Astrocyte (in vitro differentiated cells and primary cell): ENCODE results near the gene FKBP11. TPM values are rescaled to one million over a fixed set of nuclear protein-coding genes. Genes with fewer than 3 reads are reported as not detected.

Experiments
- DNase-seq: peaks from one replicate; pipeline ENCODE4 v3.0.0-alpha.2; 2010; ENCODE audit warnings: low read depth
- FAIRE-seq: peaks from 2 replicates; lab custom pipeline; 2011; peaks lifted over from hg19 to GRCh38; lab: Jason Lieb, UNC
- H2AFZ ChIP-seq: 2 replicates; pipeline ENCODE4 v1.6.0; 2012; ENCODE audit warnings: low read depth, low read length, inconsistent platforms
- H3K27ac ChIP-seq: 2 replicates; pipeline ENCODE4 v1.5.1; 2011; ENCODE audit warnings: low read depth, low read length, inconsistent platforms
- H3K27me3 ChIP-seq: 2 replicates; pipeline ENCODE4 v1.6.0; 2011; ENCODE audit warnings: low read length, inconsistent platforms; ENCODE audit not compliant: insufficient read depth
- H3K36me3 ChIP-seq: 2 replicates; pipeline ENCODE4 v1.5.1; 2011; ENCODE audit warnings: low read length, inconsistent platforms; ENCODE audit not compliant: insufficient read depth
- H3K4me1 ChIP-seq: 2 replicates; pipeline ENCODE4 v1.5.1; 2011; ENCODE audit warnings: low read length, inconsistent platforms; ENCODE audit not compliant: insufficient read depth
- H3K4me2 ChIP-seq: 2 replicates; pipeline ENCODE4 v1.6.0; 2012; ENCODE audit warnings: low read length, inconsistent platforms
- H3K4me3 ChIP-seq: 2 replicates; pipeline ENCODE4 v1.5.1; 2011; ENCODE audit warnings: low read depth, mild to moderate bottlenecking, low read length, inconsistent platforms; ENCODE audit not compliant: insufficient read depth
- H3K79me2 ChIP-seq: 2 replicates; pipeline ENCODE4 v1.6.0; 2012; ENCODE audit warnings: mild to moderate bottlenecking, low read length, inconsistent platforms; ENCODE audit not compliant: insufficient read depth
- H3K9ac ChIP-seq: 2 replicates; pipeline ENCODE4 v1.6.0; 2012; ENCODE audit warnings: mild to moderate bottlenecking, low read length, inconsistent platforms
- H3K9me3 ChIP-seq: 2 replicates; pipeline ENCODE4 v1.5.1; 2012; ENCODE audit warnings: low read depth, mild to moderate bottlenecking, low read length, inconsistent platforms; ENCODE audit not compliant: insufficient read depth
- H4K20me1 ChIP-seq: 2 replicates; pipeline ENCODE4 v1.6.0; 2012; ENCODE audit warnings: low read length, inconsistent platforms; ENCODE audit not compliant: insufficient read depth
- H3K27ac Mint-ChIP-seq: one replicate; pipeline ENCODE4 v1.8.0; 2021; ENCODE audit warnings: mild to moderate bottlenecking, mixed read lengths; ENCODE audit not compliant: unreplicated experiment
- H3K27me3 Mint-ChIP-seq: one replicate; pipeline ENCODE4 v1.8.0; 2021; ENCODE audit warnings: low read depth, mixed read lengths; ENCODE audit not compliant: unreplicated experiment
- H3K36me3 Mint-ChIP-seq: one replicate; pipeline ENCODE4 v1.8.0; 2021; ENCODE audit warnings: low read depth, mixed read lengths; ENCODE audit not compliant: unreplicated experiment
- H3K4me1 Mint-ChIP-seq: one replicate; pipeline ENCODE4 v1.8.0; 2021; ENCODE audit warnings: low read depth, mixed read lengths; ENCODE audit not compliant: unreplicated experiment
- H3K4me3 Mint-ChIP-seq: one replicate; pipeline ENCODE4 v1.8.0; 2021; ENCODE audit warnings: mild to moderate bottlenecking, moderate library complexity, mixed read lengths; ENCODE audit not compliant: unreplicated experiment
- H3K9me3 Mint-ChIP-seq: one replicate; pipeline ENCODE4 v1.8.0; 2021; ENCODE audit warnings: mild to moderate bottlenecking, mixed read lengths; ENCODE audit not compliant: unreplicated experiment
- CTCF ChIP-seq: IDR thresholded peaks from 2 replicates; pipeline ENCODE4 v1.5.1; 2011; ENCODE audit warnings: low read depth, mild to moderate bottlenecking, inconsistent platforms, low read length, moderate library complexity; ENCODE audit not compliant: insufficient read depth
- EZH2 ChIP-seq: IDR thresholded peaks from 2 replicates; pipeline ENCODE4 v1.6.1; 2012; ENCODE audit warnings: mild to moderate bottlenecking, low read length, inconsistent platforms; ENCODE audit not compliant: insufficient read depth
- total RNA-seq: library from RNA; stranded (reverse); gene quantifications from 2 replicates; pipeline ENCODE4 v1.2.1, GENCODE V29; 2021

FKBP11 gene
- total RNA-seq, 1 donor from 2014 or later: 51.2 TPM

- peaks cover 8% of the 10 kb centered on the region for H3K27me3 Mint-ChIP-seq
- Histone ChIP-seq H3K4me1 (peaks cover 23% of the 10 kb centered on the region), H3K27ac (no peak overlapping the region), H3K9me3 (no peaks in the 10 kb centered on the region), H2AFZ (peak overlapping the region; percentile 57), H3K4me3 (no peak overlapping the region), H3K4me2 (peak overlapping the region; percentile 1), H3K36me3 (no peaks in the 10 kb centered on the region), H3K79me2 (no peaks in the 10 kb centered on the region), H3K9ac (peak overlapping the region; percentile 67), H4K20me1 (no peaks in the 10 kb centered on the region), H3K27me3 (peaks cover 15% of the 10 kb centered on the region)
- peaks cover 2% of the 10 kb centered on the region for H3K9me3 Mint-ChIP-seq
- no peaks in the 10 kb centered on the region for H3K36me3 Mint-ChIP-seq
- no peak for DNase-seq
- peak overlapping the region; percentile 93 for H3K27ac Mint-ChIP-seq
- no peak for FAIRE-seq
- no peak for TF ChIP-seq EZH2
- TF ChIP-seq CTCF: no peak
- H3K4me1 Mint-ChIP-seq: peaks cover 25% of the 10 kb centered on the region
- H3K4me3 Mint-ChIP-seq: no peak overlapping the region
Observed at GRCh38 chr12:48883305-48884161, 41.8 kb downstream of the FKBP11 start.

DNA sequence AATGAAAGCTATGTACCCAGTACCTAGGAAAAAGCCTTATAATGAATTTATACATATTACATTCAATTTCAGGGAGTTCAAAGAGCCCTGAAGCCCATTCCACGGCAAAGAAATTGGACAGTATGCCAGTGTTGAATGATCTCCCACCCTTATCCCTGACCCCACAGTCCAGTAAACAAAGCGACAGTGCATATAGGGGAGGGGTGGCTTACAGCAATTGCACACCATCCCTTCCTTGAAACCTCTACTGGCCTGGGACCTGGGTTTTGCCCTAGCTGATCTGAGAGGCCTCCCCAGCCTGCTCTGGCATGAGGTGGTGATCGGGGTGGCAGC is 42.4 kb downstream of the FKBP11 start:
- peaks cover 25% of the 10 kb centered on the region for H3K4me1 Mint-ChIP-seq
- Histone ChIP-seq H3K4me3 (no peak overlapping the region), H3K9ac (peak overlapping the region; percentile 67), H3K79me2 (no peaks in the 10 kb centered on the region), H3K4me1 (peaks cover 23% of the 10 kb centered on the region), H3K4me2 (peak overlapping the region; percentile 83), H4K20me1 (no peaks in the 10 kb centered on the region), H3K27ac (peak overlapping the region; percentile 55), H3K36me3 (no peaks in the 10 kb centered on the region), H2AFZ (no peak overlapping the region), H3K9me3 (no peaks in the 10 kb centered on the region), H3K27me3 (peaks cover 15% of the 10 kb centered on the region)
- FAIRE-seq (no peak), DNase-seq (no peak)
- no peaks in the 10 kb centered on the region for H3K36me3 Mint-ChIP-seq
- H3K27me3 Mint-ChIP-seq: peaks cover 10% of the 10 kb centered on the region
- no peak overlapping the region for H3K4me3 Mint-ChIP-seq
- peak overlapping the region; percentile 93 for H3K27ac Mint-ChIP-seq
- peaks cover 2% of the 10 kb centered on the region for H3K9me3 Mint-ChIP-seq
- TF ChIP-seq EZH2 (no peak), CTCF (no peak)

DNA sequence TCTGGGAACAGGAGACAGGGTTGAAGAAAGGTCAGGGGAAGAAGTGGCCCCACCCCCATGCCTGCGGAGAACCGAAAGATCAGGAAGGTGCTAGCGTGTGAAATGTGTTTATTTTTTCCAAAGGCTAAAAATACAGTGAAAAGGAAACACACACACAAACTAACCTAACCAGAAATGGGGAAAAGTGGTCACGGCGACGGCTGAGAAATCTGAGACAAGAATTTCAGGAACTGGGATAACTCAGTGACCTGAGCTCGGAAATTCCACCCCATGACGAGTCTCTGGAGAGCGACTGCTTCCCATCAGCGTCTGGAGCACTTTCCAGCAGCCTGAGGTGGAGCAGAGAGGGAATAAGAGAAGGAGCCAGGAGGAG is 43.0 kb downstream of the FKBP11 start:
- DNase-seq (peak; percentile 59), FAIRE-seq (no peak)
- Histone ChIP-seq H3K9me3 (no peaks in the 10 kb centered on the region), H3K4me3 (peak overlapping the region; percentile 19), H3K4me1 (peaks cover 23% of the 10 kb centered on the region), H4K20me1 (no peaks in the 10 kb centered on the region), H3K36me3 (no peaks in the 10 kb centered on the region), H3K9ac (peak overlapping the region; percentile 67), H2AFZ (peak overlapping the region; percentile 53), H3K79me2 (no peaks in the 10 kb centered on the region), H3K27ac (peak overlapping the region; percentile 55), H3K27me3 (peaks cover 15% of the 10 kb centered on the region), H3K4me2 (peak overlapping the region; percentile 83)
- TF ChIP-seq EZH2 (no peak), CTCF (no peak)
- H3K4me3 Mint-ChIP-seq: peak overlapping the region; percentile 65
- no peaks in the 10 kb centered on the region for H3K36me3 Mint-ChIP-seq
- H3K4me1 Mint-ChIP-seq: peaks cover 25% of the 10 kb centered on the region
- peaks cover 2% of the 10 kb centered on the region for H3K9me3 Mint-ChIP-seq
- peaks cover 10% of the 10 kb centered on the region for H3K27me3 Mint-ChIP-seq
- H3K27ac Mint-ChIP-seq: peak overlapping the region; percentile 93
